HTR-8/SVneo (cell line): ENCODE data around the gene ZC3H18.

Experiments used
- DNase-seq: peaks from one replicate; pipeline ENCODE4 v3.0.0; 2011; ENCODE audit warnings: low spot score, mixed read lengths; ENCODE audit not compliant: insufficient read length
- FAIRE-seq: peaks from 2 replicates; lab custom pipeline; 2011; peaks lifted over from hg19 to GRCh38; lab: Jason Lieb, UNC

Gene ZC3H18

GRCh38 chr16:88576307-88576706 lies 6.1 kb downstream of the ZC3H18 start:
- FAIRE-seq (peak; percentile 33), DNase-seq (no peak)

GRCh38 chr16:88577166-88577565 lies 7.0 kb downstream of the ZC3H18 start:
- FAIRE-seq (no peak), DNase-seq (no peak)

DNA sequence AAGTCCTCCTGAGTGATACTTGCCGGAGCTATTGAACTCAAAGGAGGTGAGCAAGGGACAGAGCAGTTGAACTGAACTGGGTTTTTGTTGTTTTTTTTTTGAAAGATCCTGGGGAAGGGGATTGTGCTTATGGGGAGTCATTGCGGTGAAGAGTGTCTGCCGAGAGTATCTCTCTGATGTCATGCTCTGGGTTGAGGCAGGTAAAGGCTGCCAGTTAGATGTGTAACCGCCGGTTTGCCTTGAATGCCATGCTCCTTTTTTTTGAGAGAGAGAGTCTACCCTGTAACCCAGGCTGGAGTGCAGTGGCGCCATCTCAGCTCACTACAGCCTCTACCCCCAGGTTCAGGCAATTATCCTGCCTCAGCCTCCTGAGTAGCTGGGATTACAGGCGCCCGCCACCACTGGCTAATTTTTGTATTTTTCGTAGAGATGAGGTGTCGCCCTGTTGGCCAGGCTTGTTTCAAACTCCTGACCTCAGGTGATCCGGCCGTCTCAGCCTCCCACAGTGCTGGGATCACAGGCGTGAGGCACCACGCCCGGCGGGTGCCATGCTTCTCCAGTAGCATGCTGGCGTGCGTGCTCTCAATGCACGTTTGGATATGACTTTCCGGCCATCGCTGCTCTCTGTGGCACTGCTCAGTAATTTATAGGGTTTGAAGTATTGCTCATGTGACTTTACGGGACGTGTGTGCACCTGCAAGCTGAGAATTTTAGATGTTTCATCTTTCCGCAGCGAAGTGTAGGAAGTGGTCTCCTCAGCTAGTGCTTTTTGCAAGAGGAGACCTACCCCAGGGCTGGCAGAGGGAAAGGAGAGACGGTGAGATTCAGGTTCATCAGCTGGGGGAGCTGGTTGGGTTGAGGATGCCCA lies 8.5 kb downstream of the ZC3H18 start:
- no peak for DNase-seq
- FAIRE-seq: no peak

DNA sequence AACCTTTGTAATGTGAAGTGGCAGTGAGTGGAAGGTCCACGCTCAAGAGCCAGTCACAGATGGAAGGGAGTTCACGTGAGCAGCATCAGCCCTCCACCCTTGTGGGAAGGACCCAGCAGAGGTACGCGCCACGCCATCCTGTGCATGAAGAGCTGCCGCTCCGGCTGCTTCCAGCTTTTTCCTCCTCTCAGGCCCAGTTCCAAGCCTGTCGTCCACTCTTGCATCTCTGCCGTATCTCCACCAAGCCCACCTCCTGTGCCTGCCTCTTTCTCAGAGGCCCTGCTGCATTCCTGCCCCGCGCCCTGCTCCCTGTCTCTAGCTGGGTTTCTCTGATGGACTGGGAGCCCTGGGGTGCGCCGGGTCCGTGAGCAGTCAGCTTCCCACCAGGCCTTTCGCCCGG lies 10.2 kb downstream of the ZC3H18 start:
- no peak for FAIRE-seq
- no peak for DNase-seq

GRCh38 chr16:88581033-88581432 lies 10.8 kb downstream of the ZC3H18 start:
- FAIRE-seq (no peak), DNase-seq (no peak)

GRCh38 chr16:88582912-88583575 lies 12.8 kb downstream of the ZC3H18 start:
- DNase-seq (no peak), FAIRE-seq (no peak)

GRCh38 chr16:88584676-88585075 lies 14.5 kb downstream of the ZC3H18 start:
- DNase-seq (no peak), FAIRE-seq (no peak)

DNA sequence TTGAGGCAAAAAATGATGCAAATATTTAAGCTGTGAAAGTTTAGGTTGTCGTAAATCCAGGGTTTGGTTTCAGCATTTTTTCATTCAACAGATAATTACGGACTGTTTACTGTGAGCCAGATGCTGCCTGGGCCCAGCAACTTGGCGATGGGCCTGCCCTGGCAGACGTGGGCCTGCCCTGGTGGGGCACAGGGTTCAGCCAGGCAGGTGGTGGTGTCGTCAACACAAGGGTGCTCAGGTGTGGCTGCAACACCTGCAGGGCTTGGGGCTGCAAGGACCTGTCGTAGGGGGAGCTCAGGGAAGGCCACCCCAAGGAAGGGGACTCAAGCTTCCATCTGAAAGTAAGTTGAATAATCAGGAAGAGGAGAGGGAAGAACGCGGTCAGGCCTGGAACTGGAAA lies 15.1 kb downstream of the ZC3H18 start:
- FAIRE-seq (peak; percentile 59), DNase-seq (no peak)

GRCh38 chr16:88585927-88586581 lies 15.9 kb downstream of the ZC3H18 start:
- FAIRE-seq (no peak), DNase-seq (no peak)

DNA sequence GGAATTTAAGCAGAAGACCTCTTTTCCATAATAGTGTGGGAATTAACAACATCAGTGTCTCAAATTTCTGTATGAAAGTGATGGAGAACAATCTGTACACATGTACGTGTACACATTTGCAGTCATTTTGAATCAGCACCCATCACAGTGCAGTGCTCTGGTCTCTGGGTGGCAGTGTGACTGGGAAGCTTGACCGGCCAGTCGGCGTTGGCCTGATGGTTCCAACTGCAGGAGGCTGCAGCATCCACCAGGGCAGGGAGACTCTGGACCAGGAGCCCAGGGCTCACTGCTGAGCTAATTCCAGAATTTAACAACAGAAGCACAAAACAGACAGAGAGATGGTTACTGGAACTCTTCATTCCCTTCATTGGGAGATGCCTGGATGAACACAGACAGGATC lies 17.9 kb downstream of the ZC3H18 start:
- no peak for DNase-seq
- no peak for FAIRE-seq

- FAIRE-seq: no peak
- no peak for DNase-seq
These were observed 18.6 kb downstream of the ZC3H18 start for GRCh38 chr16:88588754-88589153.

DNA sequence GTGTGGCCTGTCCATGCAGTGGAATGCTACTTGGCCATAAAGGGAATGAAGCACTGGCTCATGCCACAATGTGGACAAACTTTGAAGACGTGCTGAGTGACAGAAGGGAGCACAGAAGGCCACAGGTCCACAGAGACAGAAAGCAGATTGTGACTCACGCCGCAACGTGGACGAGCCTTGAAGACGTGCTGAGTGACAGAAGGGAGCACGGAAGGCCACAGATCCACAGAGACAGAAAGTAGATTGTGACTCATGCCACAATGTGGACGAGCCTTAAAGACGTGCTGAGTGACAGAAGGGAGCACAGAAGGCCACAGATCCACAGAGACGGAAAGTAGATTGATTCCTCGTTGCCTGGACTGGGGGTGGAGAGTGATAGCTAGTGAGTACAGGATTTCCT lies 19.2 kb downstream of the ZC3H18 start:
- FAIRE-seq (peak; percentile 57), DNase-seq (no peak)

GRCh38 chr16:88591577-88592021 lies 21.4 kb downstream of the ZC3H18 start:
- DNase-seq (no peak), FAIRE-seq (no peak)

DNA sequence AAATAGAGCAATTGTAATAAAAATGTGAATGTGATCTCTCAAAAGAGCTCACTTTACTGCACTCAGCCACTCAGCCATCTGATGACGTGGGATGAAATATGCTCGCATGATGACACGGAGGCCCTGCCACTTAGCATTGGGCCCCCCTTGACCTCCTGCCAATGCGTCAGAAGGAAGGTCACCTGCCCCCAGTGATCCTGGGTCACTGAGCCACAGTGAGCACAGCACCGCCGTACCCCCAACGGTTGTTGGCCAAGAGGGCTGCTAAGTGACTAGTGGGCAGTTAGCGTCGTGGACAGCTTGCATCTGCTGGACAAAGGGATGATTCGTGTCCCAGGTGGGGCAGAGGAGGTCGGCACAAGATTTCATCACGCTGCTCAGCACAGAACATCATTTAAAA lies 22.9 kb downstream of the ZC3H18 start:
- FAIRE-seq (peak; percentile 40), DNase-seq (no peak)

DNA sequence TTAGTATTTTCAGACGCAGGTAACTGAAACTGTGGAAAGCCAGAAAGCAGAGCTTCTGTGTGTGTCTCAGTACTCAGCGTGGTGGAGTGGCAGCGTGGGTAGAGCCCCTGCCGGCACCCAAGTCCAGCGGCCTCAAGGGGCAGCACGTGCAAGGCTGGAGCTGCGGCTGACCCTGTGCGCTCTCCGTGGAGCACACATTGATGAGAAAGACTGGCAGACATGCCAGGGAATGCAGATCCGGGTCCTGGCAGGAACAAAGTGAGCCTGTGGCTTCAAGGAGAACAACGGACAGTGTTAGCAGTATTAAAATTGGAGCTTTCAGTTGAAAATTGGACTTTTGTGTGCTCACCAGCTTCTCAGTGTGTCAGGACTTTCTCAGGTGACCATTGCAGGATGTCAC lies 23.3 kb downstream of the ZC3H18 start:
- FAIRE-seq (no peak), DNase-seq (no peak)

DNA sequence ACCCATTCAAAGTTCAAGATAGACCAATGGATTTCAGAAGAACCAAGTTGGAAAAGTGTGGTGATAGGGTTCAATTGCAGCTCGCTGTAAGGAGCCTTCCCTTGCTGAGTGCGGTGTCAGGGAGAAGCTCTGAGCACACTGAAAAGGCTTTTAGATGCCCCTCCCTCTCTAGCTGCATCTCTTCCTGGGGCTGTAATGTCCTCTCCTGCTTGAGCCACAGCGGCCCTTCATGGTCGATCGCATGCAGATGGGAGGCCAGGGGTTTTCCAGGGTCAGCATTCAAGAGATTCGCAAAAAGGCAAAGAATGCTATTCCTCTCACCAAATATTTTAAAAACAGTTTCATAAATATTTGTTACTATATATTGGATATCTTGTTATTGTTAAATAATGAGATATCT lies 23.7 kb downstream of the ZC3H18 start:
- no peak for DNase-seq
- no peak for FAIRE-seq

DNA sequence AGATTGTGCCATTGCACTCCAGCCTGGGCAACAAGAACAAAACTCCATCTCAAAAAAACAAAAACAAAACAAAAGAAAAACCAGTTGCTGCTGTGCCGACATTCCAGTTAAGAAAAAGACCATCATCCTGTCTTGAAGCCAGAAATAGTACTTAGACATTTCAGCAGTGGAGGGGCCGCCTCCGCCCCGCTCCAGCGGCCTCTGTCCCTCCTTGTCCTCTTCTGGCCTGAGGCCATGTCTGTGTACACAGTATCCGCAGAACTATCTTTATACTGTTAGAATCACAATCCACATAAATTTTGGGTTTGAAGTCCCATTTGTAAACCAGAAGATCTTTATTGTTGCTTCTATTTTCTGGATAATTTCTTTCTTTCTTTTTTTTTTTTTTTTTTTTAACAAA lies 24.9 kb downstream of the ZC3H18 start:
- no peak for FAIRE-seq
- no peak for DNase-seq

DNA sequence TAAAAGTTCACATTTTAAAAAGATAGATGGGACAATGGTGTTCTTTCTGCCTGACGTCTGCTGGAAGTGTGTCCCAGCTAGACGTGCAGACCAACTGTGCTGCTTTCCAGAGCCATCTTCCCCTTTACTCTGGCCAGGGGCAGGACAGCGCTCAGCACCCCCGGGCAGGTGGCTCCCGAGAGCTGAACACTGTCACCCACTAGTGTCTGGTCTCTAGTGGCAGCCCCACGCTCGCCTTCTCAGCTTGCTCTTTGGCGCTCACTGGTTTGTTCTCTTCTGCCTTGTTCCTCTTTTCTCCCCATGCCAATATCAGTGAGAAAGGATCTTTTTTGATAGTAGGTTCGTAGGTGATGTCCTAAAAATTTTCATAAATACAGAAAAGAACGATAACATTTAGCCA lies 25.7 kb downstream of the ZC3H18 start:
- FAIRE-seq (no peak), DNase-seq (no peak)

DNA sequence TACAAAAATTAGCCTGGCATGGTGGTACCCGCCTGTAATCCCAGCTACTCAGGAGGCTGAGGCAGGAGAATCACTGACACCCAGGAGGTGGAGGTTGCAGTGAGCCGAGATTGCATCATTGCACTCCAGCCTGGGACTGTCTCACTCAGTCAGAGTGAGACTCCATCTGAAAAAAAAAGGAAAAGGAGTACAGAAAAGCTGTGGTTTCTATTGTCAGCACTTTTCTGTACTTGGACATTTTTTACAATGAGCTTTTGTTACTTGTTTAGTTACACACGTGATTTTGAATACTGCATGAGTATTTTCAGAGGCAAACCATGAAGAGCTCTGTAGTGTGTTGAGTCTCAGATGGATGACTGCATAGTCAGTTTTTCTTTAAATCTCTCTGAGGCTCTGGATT lies 26.3 kb downstream of the ZC3H18 start:
- no peak for FAIRE-seq
- no peak for DNase-seq

- no peak for FAIRE-seq
- no peak for DNase-seq
These were observed 27.8 kb downstream of the ZC3H18 start for GRCh38 chr16:88597856-88598491.
